ENCODE results near the gene LUZP2. TPM values are rescaled to one million over a fixed set of nuclear protein-coding genes. Genes with fewer than 3 reads are reported as not detected.
A peak's percentile ranks its signal among the peaks of the same experiment; 100 is the strongest.

The LUZP2 gene
- polyA plus RNA-seq, 1 donor (not counting 4 experiments of a cell fraction or from before 2014, with no cell fraction given) = 0.08 TPM

- DNase-seq (ENCODE audit: low read depth, low spot score) = peak; percentile 69
- Histone ChIP-seq H3K79me2 (ENCODE audit: control insufficient read depth, insufficient read depth, low read length) (no peaks in the 10 kb centered on the region), H2AFZ (ENCODE audit: control insufficient read depth, low read length) (no peak overlapping the region), H3K27me3 (ENCODE audit: control insufficient read depth, extremely low read depth, insufficient read depth, low read length) (no peaks in the 10 kb centered on the region), H3K9me3 (ENCODE audit: control insufficient read depth, low read depth, low read length) (no peaks in the 10 kb centered on the region), H3K4me1 (ENCODE audit: control insufficient read depth, extremely low read depth, insufficient read depth, low read length) (peaks cover 12% of the 10 kb centered on the region), H4K20me1 (ENCODE audit: control insufficient read depth, extremely low read depth, insufficient read depth, low read length) (no peaks in the 10 kb centered on the region), H3K36me3 (ENCODE audit: control insufficient read depth in 2 of 2, extremely low read depth in 1 of 2, insufficient read depth in 2 of 2, low read length in 2 of 2) (no peaks in the 10 kb centered on the region), H3K9ac (ENCODE audit: control insufficient read depth, extremely low read depth, insufficient read depth, low read length) (no peak overlapping the region), H3K27ac (ENCODE audit: control insufficient read depth, insufficient read depth, low read length) (peak overlapping the region; percentile 25), H3K9me1 (ENCODE audit: control insufficient read depth, extremely low read depth, insufficient read depth, low read length) (no peaks in the 10 kb centered on the region), H3K4me2 (ENCODE audit: control insufficient read depth, extremely low read depth, insufficient read depth, low read depth, low read length) (no peak overlapping the region), H3K4me3 (ENCODE audit: control insufficient read depth in 2 of 3, extremely low read depth in 1 of 3, insufficient read depth in 2 of 3, low read depth in 1 of 3, low read length in 3 of 3) (no peak overlapping the region)
- FAIRE-seq = peak; percentile 53
- dilution Hi-C loops (cut with MboI; ENCODE audit: extremely low pct_ligation_motif_present, low sequenced_read_pairs) = no loop called here
- TF ChIP-seq CTCF (optimal IDR thresholded peaks at IDR 0.05 in 1 of 3, IDR thresholded peaks at IDR 0.05 in 1 of 3, conservative IDR thresholded peaks at IDR 0.05 in 1 of 3; ENCODE audit: extremely low read depth in 1 of 3, insufficient read depth in 2 of 3, low read length in 3 of 3) (no peak), EZH2 (IDR thresholded peaks at IDR 0.05; ENCODE audit: low read length) (no peak)
Observed at GRCh38 chr11:25065746-25066145, 568.9 kb downstream of the LUZP2 start.

GRCh38 chr11:25066706-25067105, 569.9 kb downstream of the LUZP2 start:
- Histone ChIP-seq H3K27me3 (ENCODE audit: control insufficient read depth, extremely low read depth, insufficient read depth, low read length) (no peaks in the 10 kb centered on the region), H3K9me3 (ENCODE audit: control insufficient read depth, low read depth, low read length) (no peaks in the 10 kb centered on the region), H3K36me3 (ENCODE audit: control insufficient read depth in 2 of 2, extremely low read depth in 1 of 2, insufficient read depth in 2 of 2, low read length in 2 of 2) (no peaks in the 10 kb centered on the region), H2AFZ (ENCODE audit: control insufficient read depth, low read length) (no peak overlapping the region), H3K9ac (ENCODE audit: control insufficient read depth, extremely low read depth, insufficient read depth, low read length) (no peak overlapping the region), H3K4me1 (ENCODE audit: control insufficient read depth, extremely low read depth, insufficient read depth, low read length) (peaks cover 12% of the 10 kb centered on the region), H3K9me1 (ENCODE audit: control insufficient read depth, extremely low read depth, insufficient read depth, low read length) (no peaks in the 10 kb centered on the region), H3K79me2 (ENCODE audit: control insufficient read depth, insufficient read depth, low read length) (no peaks in the 10 kb centered on the region), H4K20me1 (ENCODE audit: control insufficient read depth, extremely low read depth, insufficient read depth, low read length) (no peaks in the 10 kb centered on the region), H3K4me3 (ENCODE audit: control insufficient read depth in 2 of 3, extremely low read depth in 1 of 3, insufficient read depth in 2 of 3, low read depth in 1 of 3, low read length in 3 of 3) (no peak overlapping the region), H3K4me2 (ENCODE audit: control insufficient read depth, extremely low read depth, insufficient read depth, low read depth, low read length) (no peak overlapping the region), H3K27ac (ENCODE audit: control insufficient read depth, insufficient read depth, low read length) (no peak overlapping the region)
- peak; percentile 60 for FAIRE-seq
- TF ChIP-seq CTCF (optimal IDR thresholded peaks at IDR 0.05 in 1 of 3, IDR thresholded peaks at IDR 0.05 in 1 of 3, conservative IDR thresholded peaks at IDR 0.05 in 1 of 3; ENCODE audit: extremely low read depth in 1 of 3, insufficient read depth in 2 of 3, low read length in 3 of 3) (no peak), EZH2 (IDR thresholded peaks at IDR 0.05; ENCODE audit: low read length) (no peak)
- no peak for DNase-seq (ENCODE audit: low read depth, low spot score)
- dilution Hi-C loops (cut with MboI; ENCODE audit: extremely low pct_ligation_motif_present, low sequenced_read_pairs) = no loop called here
